ENCODE results near the gene FOXD4L3.
"Not testable (repeated sequence)": the region's sequence is repeated elsewhere in the genome, so short reads cannot be mapped to it uniquely, and the experiment has no call there.

The FOXD4L3 gene

GRCh38 chr9:68302567-68302966, at the start of gene FOXD4L3:
FOXD4L3 (plus strand) TSS chr9:68302867; CDS start chr9:68302952, 85 bp downstream.
- DNase-seq (ENCODE audit: low spot score) = not testable (repeated sequence)

DNA sequence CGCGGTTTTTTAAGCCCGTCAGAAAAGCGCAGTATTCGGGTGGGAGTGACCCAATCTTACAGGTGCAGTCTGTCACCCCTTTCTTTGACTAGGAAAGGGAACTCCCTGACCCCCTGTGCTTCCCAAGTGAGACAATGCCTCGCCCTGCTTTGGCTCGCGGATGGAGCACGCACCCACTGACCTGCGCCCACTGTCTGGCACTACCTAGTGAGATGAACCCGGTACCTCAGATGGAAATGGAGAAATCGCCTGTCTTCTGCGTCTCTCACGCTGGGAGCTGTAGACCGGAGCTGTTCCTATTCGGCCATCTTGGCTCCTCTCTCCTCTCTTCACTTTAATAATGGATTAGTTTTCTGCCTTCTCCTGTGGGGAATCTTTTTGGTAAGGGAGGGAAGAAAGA, 21.6 kb upstream of the FOXD4L3 start:
- not testable (repeated sequence) for DNase-seq (ENCODE audit: low spot score)

- DNase-seq (ENCODE audit: low spot score) = not testable (repeated sequence)
Observed at GRCh38 chr9:68303771-68304170, 1.1 kb downstream of the FOXD4L3 start.

DNA sequence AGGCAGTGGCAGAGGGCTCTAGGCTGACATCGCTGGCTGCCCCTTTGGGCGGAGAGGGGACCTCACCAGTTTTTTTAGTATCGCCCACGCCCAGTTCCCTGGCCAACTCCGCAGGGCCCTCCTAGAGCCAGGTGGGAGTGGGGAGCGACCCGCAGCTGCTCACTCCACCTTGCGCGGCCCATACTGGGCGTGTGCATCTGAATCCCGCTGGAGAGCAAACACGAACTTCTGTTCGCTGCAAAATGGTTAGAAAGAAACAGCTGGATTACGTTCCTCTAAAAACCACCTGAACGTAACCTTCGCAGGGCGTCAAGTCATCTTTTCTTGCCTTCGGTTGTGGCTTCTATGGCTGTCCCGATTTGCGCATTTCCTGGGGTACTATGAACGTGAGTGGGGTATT, 1.5 kb downstream of the FOXD4L3 start:
- DNase-seq (ENCODE audit: low spot score) = not testable (repeated sequence)

DNA sequence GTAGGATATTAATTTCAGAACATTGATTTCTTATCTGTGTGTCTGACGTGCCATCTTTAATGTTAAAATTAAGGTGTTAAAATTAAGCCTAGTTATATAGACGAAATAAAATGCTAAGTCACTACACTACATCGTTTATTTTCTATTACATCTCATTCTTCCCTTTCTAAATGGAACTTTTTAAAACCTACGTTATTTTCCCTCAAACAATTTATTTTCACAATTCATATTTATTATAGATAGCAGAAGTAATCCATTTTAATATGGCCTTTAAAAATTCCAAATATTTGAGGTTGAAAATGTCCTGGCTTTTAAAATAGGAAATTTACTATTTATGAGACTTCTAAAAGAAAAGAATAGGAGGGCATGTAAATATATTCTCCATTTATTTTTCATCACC, 2.1 kb downstream of the FOXD4L3 start:
- not testable (repeated sequence) for DNase-seq (ENCODE audit: low spot score)

DNA sequence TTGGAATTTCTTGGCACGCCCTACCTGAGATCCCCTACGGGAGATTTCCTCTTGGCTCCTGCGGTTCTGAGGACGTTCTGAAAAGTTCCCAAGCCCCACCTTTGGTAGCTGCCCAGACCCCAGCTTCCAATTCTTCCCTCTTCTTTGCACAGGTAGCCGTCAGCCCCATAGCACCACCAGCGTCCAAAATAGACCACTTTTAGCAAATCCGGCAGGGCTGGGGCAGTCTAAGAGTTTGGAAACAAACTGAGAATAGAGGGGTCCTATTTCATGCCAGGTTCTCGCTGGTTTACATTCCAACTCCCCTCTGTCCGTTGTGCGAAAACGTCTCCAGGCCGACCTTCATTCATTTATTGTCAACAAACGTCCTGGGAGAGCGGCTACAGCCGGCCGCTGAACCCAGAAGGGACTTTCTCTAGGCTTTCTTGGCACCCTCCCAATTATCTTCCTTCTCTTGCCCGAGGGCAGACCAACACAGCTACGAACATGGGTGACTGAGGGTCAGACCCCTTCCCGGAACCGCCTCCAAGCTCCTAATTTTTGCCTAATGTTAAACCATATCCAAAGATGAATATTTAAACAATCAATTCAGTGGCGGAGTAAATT, 3.1 kb downstream of the FOXD4L3 start:
- not testable (repeated sequence) for DNase-seq (ENCODE audit: low spot score)

DNA sequence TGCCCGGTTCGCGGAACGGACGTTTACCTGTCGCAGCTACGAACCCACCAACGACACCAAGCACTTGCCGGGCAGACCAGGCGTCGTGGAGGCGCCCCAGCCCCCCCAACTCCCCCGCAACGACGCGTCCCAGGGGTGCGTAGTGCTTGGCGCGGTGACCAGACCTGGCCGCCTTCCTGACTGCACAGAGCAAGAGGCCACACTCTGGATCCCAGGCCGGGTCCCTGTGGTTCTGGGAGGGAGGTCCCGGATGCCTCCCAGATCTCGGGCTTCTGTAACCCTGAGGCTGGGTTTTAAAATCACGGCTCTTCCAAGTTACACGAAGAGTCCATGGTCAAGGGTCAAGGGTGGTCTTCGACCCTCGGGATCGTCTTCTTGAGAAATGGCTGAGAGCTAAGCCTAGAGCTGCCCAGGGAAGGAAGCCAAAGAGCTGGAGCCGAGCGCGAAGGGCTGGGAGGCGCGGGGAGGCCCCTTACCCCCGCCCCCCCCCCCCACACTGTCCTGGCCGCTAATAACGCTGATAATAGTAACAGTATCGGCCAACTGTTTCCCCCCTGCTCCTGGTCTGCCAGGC, 3.8 kb downstream of the FOXD4L3 start:
- DNase-seq (ENCODE audit: low spot score) = not testable (repeated sequence)

DNA sequence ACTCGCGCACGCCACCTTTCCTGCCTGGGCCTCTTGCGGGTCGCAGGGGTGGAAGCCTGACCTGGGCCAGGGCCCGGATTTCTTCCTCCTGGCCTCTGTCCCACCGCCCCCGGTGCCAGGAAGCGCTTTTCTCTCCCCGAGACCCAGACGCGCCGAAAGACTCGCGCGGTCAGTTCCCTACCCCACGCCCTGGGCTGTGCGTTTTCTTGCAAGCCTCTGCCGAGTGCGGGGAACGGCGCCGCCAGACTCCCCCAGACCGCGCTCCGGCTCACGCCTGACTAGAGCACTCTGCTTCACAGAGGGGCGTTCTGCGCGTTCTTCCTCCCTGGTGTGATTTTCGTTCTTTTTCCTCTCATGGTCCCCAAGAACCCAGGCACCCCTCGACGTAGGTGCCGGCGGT, 4.5 kb downstream of the FOXD4L3 start:
- not testable (repeated sequence) for DNase-seq (ENCODE audit: low spot score)

DNA sequence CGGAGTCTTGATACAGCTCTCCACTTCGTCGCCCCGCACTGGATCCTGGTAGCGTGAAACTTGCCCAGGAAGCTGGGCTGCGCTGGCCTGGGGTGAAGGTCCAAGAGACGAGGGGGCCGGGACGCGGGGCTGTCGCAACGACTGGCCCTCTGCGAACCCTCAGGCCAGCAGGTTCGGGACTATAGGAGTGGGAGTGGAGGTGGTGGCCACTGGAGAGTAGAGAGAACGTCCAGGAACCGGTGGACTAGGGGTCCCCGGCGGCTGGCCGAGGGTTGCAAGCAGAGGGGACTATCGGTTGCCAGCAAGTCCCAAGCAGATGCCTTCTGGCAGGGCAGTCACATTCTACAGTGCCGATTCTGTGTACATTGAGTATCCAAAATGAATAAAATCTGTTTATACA, 5.0 kb downstream of the FOXD4L3 start:
- DNase-seq (ENCODE audit: low spot score) = not testable (repeated sequence)

DNA sequence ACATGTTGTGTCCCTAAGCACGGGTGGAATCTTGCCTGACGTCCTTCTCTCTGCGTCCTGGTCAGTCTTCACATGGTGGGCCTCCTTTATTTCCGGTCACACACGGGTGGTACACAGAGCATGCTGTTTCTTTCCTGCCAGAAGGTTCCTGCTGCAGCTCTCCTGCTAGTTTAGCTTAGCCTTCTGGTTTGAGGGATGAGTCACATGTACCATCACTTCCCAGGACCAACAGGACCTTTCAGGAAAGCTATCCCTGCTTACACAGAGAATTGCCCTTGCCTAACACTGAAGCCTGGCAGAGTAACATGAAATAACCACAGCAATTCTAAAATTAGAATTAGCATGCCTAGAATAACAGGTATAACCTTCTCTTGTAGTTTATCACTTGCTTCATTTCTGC, 8.5 kb downstream of the FOXD4L3 start:
- not testable (repeated sequence) for DNase-seq (ENCODE audit: low spot score)

- DNase-seq (ENCODE audit: low spot score) = not testable (repeated sequence)
Observed at GRCh38 chr9:68318209-68318608, 15.5 kb downstream of the FOXD4L3 start.

DNA sequence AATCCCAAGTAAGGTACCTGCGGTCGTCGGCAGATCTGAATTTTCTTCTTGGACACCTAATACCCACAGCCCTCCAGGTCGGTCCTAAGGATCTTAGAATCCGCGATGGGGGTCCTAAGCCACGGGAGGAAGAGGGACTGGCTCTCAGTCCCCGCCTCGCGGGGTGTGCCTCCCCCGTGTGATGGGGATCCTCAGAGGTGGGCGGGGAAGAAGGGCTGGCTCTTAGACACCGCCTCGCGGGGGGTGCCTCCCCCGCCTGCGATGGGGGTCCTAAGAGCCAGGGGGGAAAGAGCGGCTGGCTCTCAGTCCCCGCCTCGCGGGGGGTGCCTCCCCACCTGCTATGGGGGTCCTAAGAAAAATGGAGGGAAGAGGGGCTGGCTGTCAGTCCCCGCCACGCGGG, 21.1 kb downstream of the FOXD4L3 start:
- DNase-seq (ENCODE audit: low spot score) = not testable (repeated sequence)

DNA sequence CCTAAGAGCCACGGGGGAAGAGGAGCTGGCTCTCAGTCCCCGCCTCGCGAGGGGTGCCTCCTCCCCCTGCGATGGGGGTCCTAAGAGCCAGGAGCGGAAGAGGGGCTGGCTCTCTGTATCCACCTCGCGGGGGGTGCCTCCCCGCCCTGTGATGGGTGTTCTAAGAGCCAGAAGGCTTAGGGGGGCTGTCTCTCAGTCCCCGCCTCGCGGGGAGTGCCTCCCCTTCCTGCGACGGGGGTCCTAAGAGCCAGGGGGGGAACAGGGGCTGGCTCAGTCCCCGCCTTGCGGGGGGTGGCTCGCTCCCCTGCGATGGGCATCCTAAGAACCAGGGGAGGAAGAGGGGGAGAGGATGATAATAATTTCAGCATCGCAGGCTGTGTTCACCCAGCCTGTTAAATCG, 21.9 kb downstream of the FOXD4L3 start:
- not testable (repeated sequence) for DNase-seq (ENCODE audit: low spot score)

DNA sequence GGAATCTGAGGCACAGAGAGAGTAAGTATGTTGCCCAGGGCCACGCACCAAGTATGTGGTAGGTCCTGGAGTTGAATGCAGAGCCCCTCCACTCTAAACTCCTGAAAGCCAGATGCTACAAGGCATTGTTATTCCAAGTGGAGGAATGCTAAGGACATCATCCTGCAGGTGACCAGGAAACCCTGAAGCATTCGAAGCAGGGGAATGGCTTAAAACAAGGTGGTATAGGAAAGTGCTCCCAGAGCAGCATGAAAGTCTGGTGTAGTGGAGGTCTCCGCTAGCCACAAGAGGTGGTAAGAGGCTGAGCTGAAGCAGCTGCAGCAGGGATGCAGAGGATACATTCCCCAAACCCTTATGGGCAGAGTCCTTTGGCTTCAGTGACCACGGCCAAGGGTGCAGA, 26.4 kb downstream of the FOXD4L3 start:
- DNase-seq (ENCODE audit: low spot score) = not testable (repeated sequence)

- not testable (repeated sequence) for DNase-seq (ENCODE audit: low spot score)
Observed at GRCh38 chr9:68330531-68331173, 28.0 kb downstream of the FOXD4L3 start.

- not testable (repeated sequence) for DNase-seq (ENCODE audit: low spot score)
Observed at GRCh38 chr9:68332122-68332521, 29.5 kb downstream of the FOXD4L3 start.

GRCh38 chr9:68335935-68336334, 33.3 kb downstream of the FOXD4L3 start:
- DNase-seq (ENCODE audit: low spot score) = not testable (repeated sequence)

DNA sequence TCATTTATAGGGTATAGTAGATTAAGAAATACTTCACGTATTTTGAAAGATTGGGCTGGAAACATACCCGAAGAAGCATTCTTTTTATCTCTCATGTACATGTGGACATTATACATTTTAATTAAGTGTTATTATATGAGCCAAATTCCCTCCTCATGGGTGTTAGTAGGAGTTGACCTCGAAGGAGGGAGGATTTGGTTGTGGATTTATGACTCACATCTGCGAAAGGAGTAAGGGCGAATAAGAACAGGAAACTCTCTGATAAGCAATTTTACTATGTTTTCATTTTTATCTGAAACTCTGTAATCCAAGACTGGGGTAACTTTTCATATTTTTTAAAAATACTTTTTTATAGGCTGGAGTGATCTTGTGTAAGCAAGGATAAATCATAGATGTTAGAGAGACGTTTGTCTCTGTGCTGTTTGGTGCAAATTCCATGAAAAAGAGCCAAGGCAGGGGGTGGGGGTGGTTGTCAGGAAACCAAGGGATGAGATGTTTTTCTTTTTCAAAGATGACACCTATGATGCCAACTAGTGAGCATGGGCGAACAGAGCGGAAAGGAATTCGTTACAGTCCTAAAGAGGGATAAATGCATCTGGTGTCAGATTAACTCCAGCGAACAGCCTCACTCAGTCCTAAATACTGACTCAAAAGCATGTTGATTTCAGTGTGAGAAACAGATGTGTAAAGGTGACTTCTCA, 34.1 kb downstream of the FOXD4L3 start:
- not testable (repeated sequence) for DNase-seq (ENCODE audit: low spot score)

- not testable (repeated sequence) for DNase-seq (ENCODE audit: low spot score)
Observed at GRCh38 chr9:68338000-68338399, 35.3 kb downstream of the FOXD4L3 start.

DNA sequence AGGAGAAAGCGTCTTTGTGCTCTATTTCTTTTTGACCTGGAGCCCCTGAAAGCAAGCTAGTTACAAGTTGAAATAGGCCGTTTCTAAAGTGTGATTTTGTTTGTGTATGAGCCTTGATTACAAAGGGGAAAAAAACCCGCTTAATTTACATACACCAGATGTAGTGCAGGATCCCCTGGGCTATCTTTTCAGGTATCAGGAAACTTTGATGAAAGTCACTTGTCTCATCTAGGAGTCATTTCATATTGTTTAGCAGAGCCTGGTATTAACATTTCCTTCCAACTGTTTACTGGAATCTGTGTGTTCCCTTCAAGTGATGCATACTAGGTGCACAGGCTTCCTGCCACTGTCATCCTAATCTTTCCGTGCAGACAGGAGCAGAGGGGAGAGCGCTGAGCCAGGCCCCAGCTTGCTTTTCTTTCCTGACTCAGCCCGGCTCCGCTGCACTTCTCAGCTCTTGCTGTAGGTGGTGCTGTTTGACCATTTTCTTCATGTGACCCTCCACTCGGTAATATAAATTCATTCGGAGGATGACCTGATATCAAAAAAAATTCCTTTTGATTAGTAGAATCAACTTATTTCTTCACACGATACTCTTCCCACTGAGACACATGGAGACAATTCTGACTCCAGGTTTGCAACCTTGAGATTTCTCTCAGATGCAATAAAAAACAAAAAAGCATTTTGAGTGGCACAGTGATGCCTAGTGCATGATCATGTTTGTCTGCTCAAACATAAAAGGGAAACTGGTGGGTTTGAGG, 39.8 kb downstream of the FOXD4L3 start:
- not testable (repeated sequence) for DNase-seq (ENCODE audit: low spot score)

GRCh38 chr9:68343242-68343641, 40.6 kb downstream of the FOXD4L3 start:
- not testable (repeated sequence) for DNase-seq (ENCODE audit: low spot score)

DNA sequence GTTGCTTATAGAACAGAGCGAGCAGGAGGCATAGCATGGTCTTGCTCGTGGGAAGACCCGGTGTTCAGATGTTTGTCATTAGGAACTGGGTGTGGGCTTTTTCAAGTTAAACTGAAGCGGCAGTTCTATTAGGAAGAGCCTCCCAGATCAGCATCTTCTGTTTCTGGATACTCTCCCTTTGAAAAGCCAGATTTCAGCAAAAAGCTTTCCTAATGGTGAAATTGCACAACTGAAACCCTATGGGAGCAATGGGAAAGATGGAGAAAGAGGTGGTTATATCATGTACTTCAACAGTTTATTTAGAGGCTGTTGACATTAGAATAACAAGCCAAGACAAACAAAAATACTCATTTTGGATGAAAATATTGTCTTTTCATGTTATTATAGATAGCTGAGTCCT, 41.3 kb downstream of the FOXD4L3 start:
- DNase-seq (ENCODE audit: low spot score) = not testable (repeated sequence)

Measured in left forelimb (tissue), 1 donor.